SK-N-SH (cell line): ENCODE results near the gene TOM1L2. TPM values are rescaled to one million over a fixed set of nuclear protein-coding genes. Genes with fewer than 3 reads are reported as not detected.

Experiments used
- CTCF ChIA-PET: fragments of 300-600, 350-600 bp; formaldehyde crosslinking; extraction: SDS; loops from one replicate; lab custom pipeline; 2021; lab: Yijun Ruan, JAX
- POLR2A ChIA-PET: fragments of 350-600 bp; sonication (Branson Sonifier 250); formaldehyde crosslinking; extraction: SDS; loops from one replicate; lab custom pipeline; 2020; ENCODE audit warnings: antibody characterized with exemption, inconsistent platforms; lab: Yijun Ruan, JAX
- DNase-seq: peaks from one replicate; pipeline ENCODE4 v3.0.0; 2012
- H2AFZ ChIP-seq: fragments of 200-600 bp; sonication (generic); 2 replicates; pipeline ENCODE4 v1.8.1; 2016; ENCODE audit warnings: antibody characterized with exemption, mild to moderate bottlenecking, low read depth
- H3F3A ChIP-seq: fragments of 200-600 bp; sonication (generic); replicated peaks from 2 replicates; pipeline ENCODE3; 2016; ENCODE audit warnings: antibody characterized with exemption, mild to moderate bottlenecking; ENCODE audit not compliant: insufficient read depth
- H3K27ac ChIP-seq, 2 experiments: fragments of 200-500 bp in 1 of 2; fragments of 200-600 bp in 1 of 2; sonication (Bioruptor generic) in 1 of 2; sonication (generic), shearing (Covaris generic) in 1 of 2; 2 replicates each; pipeline versions ENCODE4 v1.5.1 to v1.6.1; 2014 to 2016; ENCODE audit warnings: low read depth in 2 of 2, inconsistent platforms in 1 of 2, low read length in 1 of 2, mild to moderate bottlenecking in 1 of 2, mixed read lengths in 1 of 2
- H3K27me3 ChIP-seq: fragments of 200-600 bp; sonication (generic), shearing (Covaris generic); 2 replicates; pipeline ENCODE4 v1.6.1; 2016; ENCODE audit warnings: mixed run types; ENCODE audit not compliant: insufficient read depth
- H3K36me3 ChIP-seq, 2 experiments: fragments of 200-500 bp in 1 of 2; fragments of 200-600 bp in 1 of 2; sonication (Bioruptor generic) in 1 of 2; sonication (generic) in 1 of 2; replicated peaks in 1 of 2; 2 replicates each; pipeline versions ENCODE3 to v1.5.1; 2014 to 2016; ENCODE audit warnings: low read length in 1 of 2, mild to moderate bottlenecking in 1 of 2; ENCODE audit not compliant: insufficient read depth in 2 of 2, control insufficient read depth in 1 of 2
- H3K4me1 ChIP-seq, 2 experiments: fragments of 200-500 bp in 1 of 2; fragments of 200-600 bp in 1 of 2; sonication (Bioruptor generic) in 1 of 2; sonication (generic), shearing (Covaris generic) in 1 of 2; 2 replicates each; pipeline versions ENCODE4 v1.5.1 to v1.6.1; 2014 to 2016; ENCODE audit warnings: low read depth in 1 of 2, low read length in 1 of 2, mixed run types in 1 of 2; ENCODE audit not compliant: insufficient read depth in 2 of 2, control insufficient read depth in 1 of 2
- H3K4me2 ChIP-seq: fragments of 200-600 bp; sonication (generic), shearing (Covaris generic); 2 replicates; pipeline ENCODE4 v1.6.1; 2017; ENCODE audit warnings: mixed run types
- H3K4me3 ChIP-seq, 2 experiments: fragments of 200-500 bp in 1 of 2; fragments of 200-600 bp in 1 of 2; sonication (Bioruptor generic) in 1 of 2; sonication (generic), shearing (Covaris generic) in 1 of 2; 2 replicates each; pipeline versions ENCODE4 v1.5.1 to v1.8.1; 2014 to 2016; ENCODE audit warnings: low read depth in 2 of 2, inconsistent platforms in 1 of 2, low read length in 1 of 2, mild to moderate bottlenecking in 1 of 2, mixed read lengths in 1 of 2, moderate library complexity in 1 of 2
- H3K79me2 ChIP-seq: fragments of 200-600 bp; sonication (generic); 2 replicates; pipeline ENCODE4 v1.8.1; 2017; ENCODE audit warnings: mild to moderate bottlenecking; ENCODE audit not compliant: insufficient read depth
- H3K9ac ChIP-seq: fragments of 200-600 bp; sonication (generic); 2 replicates; pipeline ENCODE4 v1.6.1; 2017; ENCODE audit warnings: mixed run types
- H3K9me2 ChIP-seq: fragments of 200-600 bp; sonication (generic); 2 replicates; pipeline ENCODE4 v1.6.1; 2017; ENCODE audit warnings: mixed run types
- H3K9me3 ChIP-seq: fragments of 200-600 bp; sonication (generic); 2 replicates; pipeline ENCODE4 v1.6.1; 2017; ENCODE audit warnings: mixed run types, mild to moderate bottlenecking, moderate library complexity
- H4K20me1 ChIP-seq: fragments of 200-600 bp; sonication (generic); 2 replicates; pipeline ENCODE4 v1.6.1; 2017; ENCODE audit warnings: mild to moderate bottlenecking, mixed run types; ENCODE audit not compliant: insufficient read depth
- EZH2phosphoT487 ChIP-seq: fragments of 200-600 bp; sonication (generic); IDR thresholded peaks from 2 replicates; pipeline ENCODE4 v1.6.1; 2017; ENCODE audit warnings: low read depth, mixed run types, mild to moderate bottlenecking, antibody characterized with exemption, moderate library complexity, borderline replicate concordance
- FOSL2 ChIP-seq: IDR thresholded peaks from 2 replicates; pipeline ENCODE4 v1.4.0; 2012; ENCODE audit warnings: low read depth, mild to moderate bottlenecking, moderate library complexity, borderline replicate concordance
- GATA2 ChIP-seq: sonication (generic); formaldehyde crosslinking; IDR thresholded peaks from 2 replicates; pipeline ENCODE4 v1.5.0; 2020; ENCODE audit warnings: mild to moderate bottlenecking, missing genetic modification reagents
- MAX ChIP-seq: IDR thresholded peaks from 2 replicates; pipeline ENCODE4 v1.4.0; 2012; ENCODE audit warnings: low read depth
- MEF2A ChIP-seq: IDR thresholded peaks from 2 replicates; pipeline ENCODE4 v1.4.0; 2012; ENCODE audit warnings: low read depth, borderline replicate concordance
- NFIC ChIP-seq: IDR thresholded peaks from 2 replicates; pipeline ENCODE4 v1.4.0; 2012; ENCODE audit warnings: borderline replicate concordance
- NRF1 ChIP-seq: IDR thresholded peaks from 2 replicates; pipeline ENCODE4 v1.6.1; 2012; ENCODE audit warnings: low read depth, mild to moderate bottlenecking, low read length
- POLR2AphosphoS5 ChIP-seq: IDR thresholded peaks from 2 replicates; pipeline ENCODE4 v1.6.1; 2012; ENCODE audit warnings: low read depth, low read length
- RCOR1 ChIP-seq: fragments of 150-350 bp; IDR thresholded peaks from 2 replicates; pipeline ENCODE4 v1.6.1; 2017; ENCODE audit warnings: antibody characterized with exemption, low read length
- REST ChIP-seq: IDR thresholded peaks from 2 replicates; pipeline ENCODE4 v1.6.1; 2012; ENCODE audit warnings: mild to moderate bottlenecking, low read depth, low read length, moderate library complexity
- RFX5 ChIP-seq: IDR thresholded peaks from 2 replicates; pipeline ENCODE4 v1.6.1; 2012; ENCODE audit warnings: mild to moderate bottlenecking, improper control_type of control experiment, low read length
- RXRA ChIP-seq: IDR thresholded peaks from 2 replicates; pipeline ENCODE4 v1.4.0; 2012; ENCODE audit warnings: low read depth, mild to moderate bottlenecking, borderline replicate concordance
- TAF1 ChIP-seq: IDR thresholded peaks from 2 replicates; pipeline ENCODE4 v1.6.1; 2012; ENCODE audit warnings: low read depth, mild to moderate bottlenecking, low read length, moderate library complexity, borderline replicate concordance
- USF1 ChIP-seq: IDR thresholded peaks from 2 replicates; pipeline ENCODE4 v1.4.0; 2012; ENCODE audit warnings: low read depth, borderline replicate concordance
- WGBS: methylation state at CpG from one replicate; pipeline ENCODE4 v1.1.6; 2017; ENCODE audit warnings: low lambda C conversion rate; 5-methylcytosine and 5-hydroxymethylcytosine counted together
- polyA plus RNA-seq, 3 experiments: library from polyadenylated mRNA; depleted of rRNA; stranded (reverse); fragments of >200 nt; gene quantifications; 2 replicates each; pipeline ENCODE4 v1.2.3, GENCODE V29; 2012
- TF ChIP-seq, protein P1 (sequence below): IDR thresholded peaks from 2 replicates; pipeline ENCODE4 v1.4.0; 2012; ENCODE audit warnings: low read depth, borderline replicate concordance
- TF ChIP-seq, protein P2 (sequence below): fragments of 150-350 bp; IDR thresholded peaks from 2 replicates; pipeline ENCODE4 v1.6.1; 2017; ENCODE audit warnings: antibody characterized with exemption, low read length, low read depth, borderline replicate concordance

The TOM1L2 gene
- polyA plus RNA-seq, 1 of the 3 experiments (the other 2 are of a cell fraction): 85.4 TPM

DNA sequence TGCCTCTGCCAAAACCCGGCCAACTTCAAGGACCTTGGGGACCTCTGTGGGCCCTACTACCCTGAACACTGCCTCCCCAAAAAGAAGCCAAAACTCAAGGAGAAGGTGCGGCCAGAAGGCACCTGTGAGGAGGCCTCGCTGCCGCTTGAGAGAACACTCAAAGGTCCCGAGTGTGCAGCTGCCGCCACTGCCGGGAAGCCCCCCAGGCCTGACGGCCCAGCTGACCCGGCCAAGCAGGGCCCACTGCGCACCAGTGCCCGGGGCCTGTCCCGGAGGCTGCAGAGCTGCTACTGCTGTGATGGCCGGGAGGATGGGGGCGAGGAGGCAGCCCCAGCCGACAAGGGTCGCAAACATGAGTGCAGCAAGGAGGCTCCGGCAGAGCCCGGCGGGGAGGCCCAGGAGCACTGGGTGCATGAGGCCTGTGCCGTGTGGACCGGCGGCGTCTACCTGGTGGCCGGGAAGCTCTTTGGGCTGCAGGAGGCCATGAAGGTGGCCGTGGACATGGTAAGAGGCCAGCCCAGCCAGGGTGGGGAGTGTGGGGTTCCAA, 174.1 kb downstream of the TOM1L2 start:
- WGBS: 94% methylated on average over 12 of the region's 25 CpGs
- no peak overlapping the region for H3K4me3 ChIP-seq
- H3K27ac ChIP-seq: peak overlapping the region in 1 of 2 experiments; percentile 19; a peak in 1 of 4 replicates
- H3F3A ChIP-seq: no peaks in the 10 kb centered on the region
- POLR2A ChIA-PET: no interaction called here
- H2AFZ ChIP-seq: no peak overlapping the region
- H3K9ac ChIP-seq: no peak overlapping the region
- H3K27me3 ChIP-seq: no peaks in the 10 kb centered on the region
- peaks cover 1 to 30% of the 10 kb centered on the region in 2 experiments; a peak in 2 of 4 replicates for H3K4me1 ChIP-seq
- H3K4me2 ChIP-seq: no peak overlapping the region
- TF ChIP-seq EZH2phosphoT487 (no peak), FOSL2 (no peak), POLR2AphosphoS5 (no peak), USF1 (no peak), NRF1 (no peak), TAF1 (no peak), MEF2A (no peak)
- TF ChIP-seq, protein P1, sequence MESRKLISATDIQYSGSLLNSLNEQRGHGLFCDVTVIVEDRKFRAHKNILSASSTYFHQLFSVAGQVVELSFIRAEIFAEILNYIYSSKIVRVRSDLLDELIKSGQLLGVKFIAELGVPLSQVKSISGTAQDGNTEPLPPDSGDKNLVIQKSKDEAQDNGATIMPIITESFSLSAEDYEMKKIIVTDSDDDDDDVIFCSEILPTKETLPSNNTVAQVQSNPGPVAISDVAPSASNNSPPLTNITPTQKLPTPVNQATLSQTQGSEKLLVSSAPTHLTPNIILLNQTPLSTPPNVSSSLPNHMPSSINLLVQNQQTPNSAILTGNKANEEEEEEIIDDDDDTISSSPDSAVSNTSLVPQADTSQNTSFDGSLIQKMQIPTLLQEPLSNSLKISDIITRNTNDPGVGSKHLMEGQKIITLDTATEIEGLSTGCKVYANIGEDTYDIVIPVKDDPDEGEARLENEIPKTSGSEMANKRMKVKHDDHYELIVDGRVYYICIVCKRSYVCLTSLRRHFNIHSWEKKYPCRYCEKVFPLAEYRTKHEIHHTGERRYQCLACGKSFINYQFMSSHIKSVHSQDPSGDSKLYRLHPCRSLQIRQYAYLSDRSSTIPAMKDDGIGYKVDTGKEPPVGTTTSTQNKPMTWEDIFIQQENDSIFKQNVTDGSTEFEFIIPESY: no peak
- H4K20me1 ChIP-seq: peaks cover 32% of the 10 kb centered on the region
- no peaks in the 10 kb centered on the region; the same call in 1 of the 2 replicates for H3K79me2 ChIP-seq
- CTCF ChIA-PET: interaction anchor here (2.7 kb wide), 1 partner anchor 14 kb away, joined by 14 read pairs; no protein-coding TSS in a partner anchor
- no peaks in the 10 kb centered on the region for H3K9me2 ChIP-seq
- H3K36me3 ChIP-seq: peaks cover 0 to 62% of the 10 kb centered on the region in 2 experiments
- DNase-seq: no peak
- H3K9me3 ChIP-seq: no peaks in the 10 kb centered on the region

DNA sequence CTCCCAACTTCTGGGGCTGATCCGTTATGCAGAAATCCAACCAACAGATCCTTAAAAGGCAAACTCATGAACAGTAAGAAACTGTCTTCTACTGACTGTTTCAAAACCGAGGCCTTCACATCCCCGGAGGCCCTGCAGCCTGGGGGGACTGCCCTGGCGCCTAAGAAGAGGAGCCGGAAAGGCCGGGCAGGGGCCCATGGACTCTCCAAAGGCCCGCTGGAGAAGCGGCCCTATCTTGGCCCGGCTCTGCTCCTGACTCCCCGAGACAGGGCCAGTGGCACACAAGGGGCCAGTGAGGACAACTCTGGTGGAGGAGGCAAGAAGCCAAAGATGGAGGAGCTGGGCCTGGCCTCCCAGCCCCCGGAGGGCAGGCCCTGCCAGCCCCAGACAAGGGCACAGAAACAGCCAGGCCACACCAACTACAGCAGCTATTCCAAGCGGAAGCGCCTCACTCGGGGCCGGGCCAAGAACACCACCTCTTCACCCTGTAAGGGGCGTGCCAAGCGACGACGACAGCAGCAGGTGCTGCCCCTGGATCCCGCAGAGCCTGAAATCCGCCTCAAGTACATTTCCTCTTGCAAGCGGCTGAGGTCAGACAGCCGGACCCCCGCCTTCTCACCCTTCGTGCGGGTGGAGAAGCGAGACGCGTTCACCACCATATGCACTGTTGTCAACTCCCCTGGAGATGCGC, 174.9 kb downstream of the TOM1L2 start:
- no peak overlapping the region for H3K4me3 ChIP-seq
- no peak overlapping the region for H3K4me2 ChIP-seq
- CTCF ChIA-PET: interaction anchor here (2.7 kb wide), 1 partner anchor 15 kb away, joined by 14 read pairs; no protein-coding TSS in a partner anchor
- peaks cover 4 to 38% of the 10 kb centered on the region in 2 experiments; a peak in 2 of 4 replicates for H3K4me1 ChIP-seq
- no peaks in the 10 kb centered on the region for H3F3A ChIP-seq
- no peak overlapping the region; a peak in 1 of 4 replicates for H3K27ac ChIP-seq
- H3K9me2 ChIP-seq: no peaks in the 10 kb centered on the region
- peaks cover 32% of the 10 kb centered on the region for H4K20me1 ChIP-seq
- H3K79me2 ChIP-seq: no peaks in the 10 kb centered on the region; the same call in 1 of the 2 replicates
- H2AFZ ChIP-seq: no peak overlapping the region
- H3K9me3 ChIP-seq: no peaks in the 10 kb centered on the region
- H3K27me3 ChIP-seq: no peaks in the 10 kb centered on the region
- no peak for DNase-seq
- H3K36me3 ChIP-seq: peaks cover 0 to 62% of the 10 kb centered on the region in 2 experiments
- no peak overlapping the region for H3K9ac ChIP-seq
- POLR2A ChIA-PET: no interaction called here
- WGBS: 93% methylated on average over 17 of the region's 30 CpGs
- no peak for TF ChIP-seq EZH2phosphoT487
- TF ChIP-seq RFX5: no peak
- TF ChIP-seq, protein P2, sequence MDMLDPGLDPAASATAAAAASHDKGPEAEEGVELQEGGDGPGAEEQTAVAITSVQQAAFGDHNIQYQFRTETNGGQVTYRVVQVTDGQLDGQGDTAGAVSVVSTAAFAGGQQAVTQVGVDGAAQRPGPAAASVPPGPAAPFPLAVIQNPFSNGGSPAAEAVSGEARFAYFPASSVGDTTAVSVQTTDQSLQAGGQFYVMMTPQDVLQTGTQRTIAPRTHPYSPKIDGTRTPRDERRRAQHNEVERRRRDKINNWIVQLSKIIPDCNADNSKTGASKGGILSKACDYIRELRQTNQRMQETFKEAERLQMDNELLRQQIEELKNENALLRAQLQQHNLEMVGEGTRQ: no peak
- TF ChIP-seq TAF1: no peak
- no peak for TF ChIP-seq RXRA
- TF ChIP-seq MAX: no peak
- TF ChIP-seq NFIC: no peak
- no peak for TF ChIP-seq USF1
- TF ChIP-seq GATA2 (CRISPR knock-in tag): no peak
- TF ChIP-seq REST: no peak
- TF ChIP-seq RCOR1: no peak
